MCF 10A (cell line): ENCODE results near the gene PUS1. TPM values are rescaled to one million over a fixed set of nuclear protein-coding genes. Genes with fewer than 3 reads are reported as not detected.
"Not testable (repeated sequence)": the region's sequence is repeated elsewhere in the genome, so short reads cannot be mapped to it uniquely, and the experiment has no call there.

ENCODE experiments used
- BruUV-seq: library from RNA; stranded (reverse); fragments of 400-500 nt; replicated peaks from 2 replicates; lab custom pipeline; 2021; lab: Mats Ljungman, UMichigan
- CTCF ChIA-PET: fragments of 300-600 bp; sonication (Branson Sonifier 250); formaldehyde crosslinking; extraction: SDS; loops from one replicate; lab custom pipeline; 2021; ENCODE audit warnings: antibody characterized with exemption, inconsistent platforms; lab: Yijun Ruan, JAX
- POLR2A ChIA-PET: fragments of 300-600, 350-650 bp; sonication (Branson Sonifier 250); formaldehyde crosslinking; extraction: SDS; loops from one replicate; lab custom pipeline; 2020; ENCODE audit warnings: antibody characterized with exemption, inconsistent platforms; lab: Yijun Ruan, JAX
- DNase-seq: peaks from one replicate; pipeline ENCODE4 v3.0.0-alpha.2; 2018; ENCODE audit not compliant: unreplicated experiment
- H3K27ac Mint-ChIP-seq: one replicate; pipeline ENCODE4 v1.8.0; 2022; ENCODE audit warnings: mild to moderate bottlenecking, low read depth, mixed read lengths; ENCODE audit not compliant: unreplicated experiment
- H3K27me3 Mint-ChIP-seq: one replicate; pipeline ENCODE4 v1.8.0; 2022; ENCODE audit warnings: mixed read lengths; ENCODE audit not compliant: insufficient read depth, unreplicated experiment
- H3K36me3 Mint-ChIP-seq: one replicate; pipeline ENCODE4 v1.8.0; 2022; ENCODE audit warnings: mild to moderate bottlenecking, moderate library complexity, mixed read lengths; ENCODE audit not compliant: insufficient read depth, unreplicated experiment
- H3K4me1 Mint-ChIP-seq: one replicate; pipeline ENCODE4 v1.8.0; 2022; ENCODE audit warnings: mixed read lengths; ENCODE audit not compliant: insufficient read depth, unreplicated experiment
- H3K4me3 Mint-ChIP-seq: one replicate; pipeline ENCODE4 v1.8.0; 2022; ENCODE audit warnings: mild to moderate bottlenecking, moderate library complexity, mixed read lengths; ENCODE audit not compliant: unreplicated experiment
- H3K9me3 Mint-ChIP-seq: one replicate; pipeline ENCODE4 v1.8.0; 2022; ENCODE audit warnings: mixed read lengths; ENCODE audit not compliant: unreplicated experiment
- intact Hi-C: fragments of 100-400 bp; cut with micrococcal nuclease; formaldehyde crosslinking; loops from 2 replicates; pipeline ENCODE4 v1.14.1; 2022
- total RNA-seq: library from RNA; stranded (reverse); gene quantifications from 2 replicates; pipeline ENCODE4 v1.2.3, GENCODE V29; 2022
- TF ChIP-seq, protein P1 (sequence below): fragments of 200-600 bp; IDR thresholded peaks from one replicate; pipeline ENCODE4 v1.8.0; 2022; ENCODE audit warnings: antibody characterized with exemption, mild to moderate bottlenecking; ENCODE audit not compliant: unreplicated experiment

Gene PUS1
- total RNA-seq, 1 experiment from 2014 or later, result 72.3 TPM

DNA sequence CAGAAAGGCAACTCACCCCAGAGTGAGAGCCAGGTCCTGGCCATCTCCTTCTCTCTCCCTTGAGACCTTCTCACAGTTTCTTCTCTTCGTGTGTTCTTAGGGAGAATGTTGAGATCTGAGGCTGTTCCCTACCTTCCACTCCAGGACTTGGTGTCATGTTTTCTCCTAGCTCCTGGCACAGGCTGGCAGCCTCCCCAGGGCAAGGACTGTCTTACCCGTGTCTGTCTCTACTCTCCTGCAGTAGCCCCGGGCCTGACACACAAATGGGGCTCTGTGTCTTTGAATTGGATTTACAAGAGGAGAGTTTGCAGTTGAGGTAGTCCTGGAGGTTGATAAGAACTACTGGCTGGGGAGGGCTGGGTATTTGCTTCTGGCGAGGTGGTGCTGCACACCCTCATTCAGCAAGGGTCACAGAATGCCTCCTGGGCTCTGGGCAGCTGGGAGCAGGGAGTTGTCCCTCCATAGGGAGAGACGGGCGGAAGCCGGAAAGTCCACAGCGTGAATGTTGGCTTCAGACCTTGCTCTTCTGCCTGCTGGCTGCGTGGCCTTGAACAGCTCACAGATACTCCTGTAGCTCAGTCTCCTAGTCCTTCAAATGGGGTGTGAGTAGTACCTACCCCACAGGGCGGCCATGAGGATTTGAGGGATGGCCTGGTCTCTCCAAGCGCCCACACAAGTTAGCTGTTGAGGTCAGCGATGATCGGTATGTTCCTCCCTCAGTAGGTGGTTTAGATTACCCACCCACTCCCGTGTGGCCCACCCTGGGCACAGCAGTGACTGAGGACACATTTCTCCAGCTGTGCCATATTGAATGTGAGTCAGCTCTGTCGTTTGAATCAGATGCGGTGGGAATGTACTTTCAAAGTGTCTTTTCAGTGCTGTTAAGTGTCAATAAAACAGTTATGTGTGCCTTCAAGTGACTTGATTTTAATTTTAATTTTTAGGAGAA, 30.8 kb downstream of the PUS1 start:
- Mint-ChIP-seq H3K9me3 (no peaks in the 10 kb centered on the region), H3K36me3 (peaks cover 24% of the 10 kb centered on the region), H3K4me3 (no peak overlapping the region), H3K4me1 (peaks cover 43% of the 10 kb centered on the region), H3K27ac (no peak overlapping the region), H3K27me3 (no peaks in the 10 kb centered on the region)
- DNase-seq, result no peak
- intact Hi-C loops, result no loop called here
- TF ChIP-seq, protein P1, sequence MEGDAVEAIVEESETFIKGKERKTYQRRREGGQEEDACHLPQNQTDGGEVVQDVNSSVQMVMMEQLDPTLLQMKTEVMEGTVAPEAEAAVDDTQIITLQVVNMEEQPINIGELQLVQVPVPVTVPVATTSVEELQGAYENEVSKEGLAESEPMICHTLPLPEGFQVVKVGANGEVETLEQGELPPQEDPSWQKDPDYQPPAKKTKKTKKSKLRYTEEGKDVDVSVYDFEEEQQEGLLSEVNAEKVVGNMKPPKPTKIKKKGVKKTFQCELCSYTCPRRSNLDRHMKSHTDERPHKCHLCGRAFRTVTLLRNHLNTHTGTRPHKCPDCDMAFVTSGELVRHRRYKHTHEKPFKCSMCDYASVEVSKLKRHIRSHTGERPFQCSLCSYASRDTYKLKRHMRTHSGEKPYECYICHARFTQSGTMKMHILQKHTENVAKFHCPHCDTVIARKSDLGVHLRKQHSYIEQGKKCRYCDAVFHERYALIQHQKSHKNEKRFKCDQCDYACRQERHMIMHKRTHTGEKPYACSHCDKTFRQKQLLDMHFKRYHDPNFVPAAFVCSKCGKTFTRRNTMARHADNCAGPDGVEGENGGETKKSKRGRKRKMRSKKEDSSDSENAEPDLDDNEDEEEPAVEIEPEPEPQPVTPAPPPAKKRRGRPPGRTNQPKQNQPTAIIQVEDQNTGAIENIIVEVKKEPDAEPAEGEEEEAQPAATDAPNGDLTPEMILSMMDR, result no peak
- ChIA-PET CTCF (interaction anchor here (1.0 kb wide), 2 partner anchors 9 to 125 kb away, joined by 3 to 4 read pairs; no protein-coding TSS in a partner anchor), POLR2A (no interaction called here)
- BruUV-seq, result no TSS peak

DNA sequence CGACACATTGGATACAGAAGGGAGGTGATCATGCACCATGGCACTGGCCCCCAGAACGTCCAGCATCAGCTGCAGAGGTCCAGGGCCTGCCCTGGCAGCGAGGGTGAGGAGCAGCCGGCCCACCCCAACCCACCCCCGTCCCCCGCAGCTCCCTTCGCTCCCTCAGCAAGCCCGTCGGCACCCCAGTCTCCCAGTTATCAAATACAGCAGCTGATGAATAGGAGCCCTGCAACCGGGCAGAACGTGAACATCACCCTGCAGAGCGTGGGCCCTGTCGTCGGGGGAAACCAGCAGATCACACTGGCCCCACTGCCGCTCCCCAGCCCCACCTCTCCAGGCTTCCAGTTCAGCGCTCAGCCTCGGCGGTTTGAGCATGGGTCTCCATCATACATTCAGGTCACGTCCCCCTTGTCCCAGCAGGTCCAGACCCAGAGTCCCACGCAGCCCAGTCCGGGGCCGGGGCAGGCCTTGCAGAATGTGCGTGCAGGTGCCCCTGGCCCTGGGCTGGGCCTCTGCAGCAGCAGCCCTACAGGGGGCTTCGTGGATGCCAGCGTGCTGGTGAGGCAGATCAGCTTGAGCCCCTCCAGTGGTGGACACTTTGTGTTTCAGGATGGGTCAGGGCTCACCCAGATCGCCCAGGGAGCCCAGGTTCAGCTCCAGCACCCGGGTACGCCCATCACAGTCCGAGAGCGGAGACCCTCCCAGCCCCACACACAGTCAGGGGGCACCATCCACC, 31.7 kb downstream of the PUS1 start:
- H3K36me3 Mint-ChIP-seq, result peaks cover 31% of the 10 kb centered on the region
- H3K4me1 Mint-ChIP-seq, result peaks cover 44% of the 10 kb centered on the region
- H3K27me3 Mint-ChIP-seq, H3K4me3 Mint-ChIP-seq, DNase-seq, CTCF ChIA-PET, H3K9me3 Mint-ChIP-seq, intact Hi-C loops, H3K27ac Mint-ChIP-seq, POLR2A ChIA-PET, BruUV-seq: not testable (repeated sequence)

DNA sequence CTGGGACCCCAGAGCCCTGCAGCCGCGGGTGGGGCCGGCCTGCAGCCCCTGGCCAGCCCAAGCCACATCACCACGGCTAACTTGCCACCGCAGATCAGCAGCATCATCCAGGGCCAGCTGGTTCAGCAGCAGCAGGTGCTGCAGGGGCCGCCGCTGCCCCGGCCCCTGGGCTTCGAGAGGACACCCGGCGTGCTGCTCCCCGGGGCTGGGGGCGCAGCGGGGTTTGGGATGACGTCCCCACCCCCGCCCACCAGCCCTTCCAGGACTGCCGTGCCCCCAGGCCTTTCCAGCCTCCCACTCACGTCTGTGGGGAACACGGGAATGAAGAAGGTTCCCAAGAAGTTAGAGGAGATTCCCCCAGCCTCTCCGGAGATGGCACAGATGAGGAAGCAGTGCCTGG, 32.3 kb downstream of the PUS1 start:
- BruUV-seq, result TSS peak; percentile 14
- H3K27me3 Mint-ChIP-seq, H3K9me3 Mint-ChIP-seq, intact Hi-C loops, DNase-seq, H3K27ac Mint-ChIP-seq, POLR2A ChIA-PET, H3K4me3 Mint-ChIP-seq: not testable (repeated sequence)
- CTCF ChIA-PET, result interaction anchor here (0.6 kb wide), 1 partner anchor 8 kb away, joined by 3 read pairs; no protein-coding TSS in a partner anchor
- Mint-ChIP-seq H3K36me3 (peaks cover 32% of the 10 kb centered on the region), H3K4me1 (peaks cover 38% of the 10 kb centered on the region)

DNA sequence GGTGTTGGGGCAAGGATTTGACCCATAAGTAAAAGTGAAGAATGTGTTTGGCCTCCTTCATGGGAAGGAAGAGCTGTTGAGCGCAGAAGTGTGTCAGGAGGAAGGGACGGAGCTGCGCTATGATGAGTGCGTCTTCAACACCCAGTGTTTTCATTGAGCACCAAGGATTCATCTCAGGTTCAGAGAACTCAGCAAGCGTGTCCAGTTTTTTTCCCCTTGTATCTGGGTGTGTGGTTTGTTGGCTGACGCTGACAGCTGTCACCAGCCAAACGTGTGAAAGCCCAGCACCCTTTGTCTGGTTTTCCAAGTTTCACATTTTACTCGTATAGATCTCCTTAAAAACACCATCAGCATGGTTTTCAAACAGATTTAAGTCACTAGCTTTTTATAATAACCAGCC, 33.0 kb downstream of the PUS1 start:
- no TSS peak for BruUV-seq
- H3K27ac Mint-ChIP-seq, result no peak overlapping the region
- TF ChIP-seq, protein P1, result no peak
- H3K36me3 Mint-ChIP-seq, result peaks cover 32% of the 10 kb centered on the region
- CTCF ChIA-PET, result interaction anchor here (0.5 to 0.6 kb wide), 2 partner anchors 9 to 267 kb away, joined by 3 read pairs; no protein-coding TSS in a partner anchor
- no peak for DNase-seq
- POLR2A ChIA-PET, result interaction anchor here (1.1 kb wide), 1 partner anchor 13 kb away, joined by 3 read pairs; the partner anchor contains the start of gene EP400
- intact Hi-C loops, result no loop called here
- no peaks in the 10 kb centered on the region for H3K27me3 Mint-ChIP-seq
- H3K4me1 Mint-ChIP-seq, result peaks cover 38% of the 10 kb centered on the region
- no peaks in the 10 kb centered on the region for H3K9me3 Mint-ChIP-seq
- no peak overlapping the region for H3K4me3 Mint-ChIP-seq
